Measurements from ENCODE around the gene KIAA1217.

DNA sequence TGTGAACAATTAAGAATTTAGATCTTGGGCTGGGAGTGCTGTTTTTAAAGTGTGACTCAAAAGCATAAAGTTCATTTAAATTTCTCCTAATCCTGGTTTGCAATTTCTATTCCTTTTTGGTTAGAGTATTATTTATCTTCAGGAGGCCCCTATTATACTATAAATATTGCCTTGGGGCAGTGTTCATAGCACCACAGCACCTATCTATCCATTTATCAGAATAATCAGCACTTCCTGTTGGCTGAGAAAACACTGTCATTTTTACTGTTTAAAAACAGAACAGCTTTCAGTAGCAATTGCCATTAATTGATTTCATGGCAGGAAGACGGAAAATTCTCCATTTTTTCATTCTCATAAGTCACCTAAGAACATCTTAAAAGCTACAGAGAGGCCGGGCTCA, 111.4 kb downstream of the KIAA1217 start:
- TF ChIP-seq POLR2AphosphoS5 (IDR thresholded peaks at IDR 0.05; ENCODE audit: low read depth, low read length): no peak
- no peak for TF ChIP-seq ZFX (IDR thresholded peaks at IDR 0.05)
- no peak for TF ChIP-seq JUND (IDR thresholded peaks at IDR 0.05)
- TF ChIP-seq, protein P1, sequence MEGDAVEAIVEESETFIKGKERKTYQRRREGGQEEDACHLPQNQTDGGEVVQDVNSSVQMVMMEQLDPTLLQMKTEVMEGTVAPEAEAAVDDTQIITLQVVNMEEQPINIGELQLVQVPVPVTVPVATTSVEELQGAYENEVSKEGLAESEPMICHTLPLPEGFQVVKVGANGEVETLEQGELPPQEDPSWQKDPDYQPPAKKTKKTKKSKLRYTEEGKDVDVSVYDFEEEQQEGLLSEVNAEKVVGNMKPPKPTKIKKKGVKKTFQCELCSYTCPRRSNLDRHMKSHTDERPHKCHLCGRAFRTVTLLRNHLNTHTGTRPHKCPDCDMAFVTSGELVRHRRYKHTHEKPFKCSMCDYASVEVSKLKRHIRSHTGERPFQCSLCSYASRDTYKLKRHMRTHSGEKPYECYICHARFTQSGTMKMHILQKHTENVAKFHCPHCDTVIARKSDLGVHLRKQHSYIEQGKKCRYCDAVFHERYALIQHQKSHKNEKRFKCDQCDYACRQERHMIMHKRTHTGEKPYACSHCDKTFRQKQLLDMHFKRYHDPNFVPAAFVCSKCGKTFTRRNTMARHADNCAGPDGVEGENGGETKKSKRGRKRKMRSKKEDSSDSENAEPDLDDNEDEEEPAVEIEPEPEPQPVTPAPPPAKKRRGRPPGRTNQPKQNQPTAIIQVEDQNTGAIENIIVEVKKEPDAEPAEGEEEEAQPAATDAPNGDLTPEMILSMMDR (IDR thresholded peaks at IDR 0.05 in 2 of 3, conservative IDR thresholded peaks at IDR 0.05 in 1 of 3; ENCODE audit: borderline replicate concordance in 1 of 3, insufficient read depth in 1 of 3, low read depth in 2 of 3, low read length in 2 of 3): no peak
- TF ChIP-seq, protein P2, sequence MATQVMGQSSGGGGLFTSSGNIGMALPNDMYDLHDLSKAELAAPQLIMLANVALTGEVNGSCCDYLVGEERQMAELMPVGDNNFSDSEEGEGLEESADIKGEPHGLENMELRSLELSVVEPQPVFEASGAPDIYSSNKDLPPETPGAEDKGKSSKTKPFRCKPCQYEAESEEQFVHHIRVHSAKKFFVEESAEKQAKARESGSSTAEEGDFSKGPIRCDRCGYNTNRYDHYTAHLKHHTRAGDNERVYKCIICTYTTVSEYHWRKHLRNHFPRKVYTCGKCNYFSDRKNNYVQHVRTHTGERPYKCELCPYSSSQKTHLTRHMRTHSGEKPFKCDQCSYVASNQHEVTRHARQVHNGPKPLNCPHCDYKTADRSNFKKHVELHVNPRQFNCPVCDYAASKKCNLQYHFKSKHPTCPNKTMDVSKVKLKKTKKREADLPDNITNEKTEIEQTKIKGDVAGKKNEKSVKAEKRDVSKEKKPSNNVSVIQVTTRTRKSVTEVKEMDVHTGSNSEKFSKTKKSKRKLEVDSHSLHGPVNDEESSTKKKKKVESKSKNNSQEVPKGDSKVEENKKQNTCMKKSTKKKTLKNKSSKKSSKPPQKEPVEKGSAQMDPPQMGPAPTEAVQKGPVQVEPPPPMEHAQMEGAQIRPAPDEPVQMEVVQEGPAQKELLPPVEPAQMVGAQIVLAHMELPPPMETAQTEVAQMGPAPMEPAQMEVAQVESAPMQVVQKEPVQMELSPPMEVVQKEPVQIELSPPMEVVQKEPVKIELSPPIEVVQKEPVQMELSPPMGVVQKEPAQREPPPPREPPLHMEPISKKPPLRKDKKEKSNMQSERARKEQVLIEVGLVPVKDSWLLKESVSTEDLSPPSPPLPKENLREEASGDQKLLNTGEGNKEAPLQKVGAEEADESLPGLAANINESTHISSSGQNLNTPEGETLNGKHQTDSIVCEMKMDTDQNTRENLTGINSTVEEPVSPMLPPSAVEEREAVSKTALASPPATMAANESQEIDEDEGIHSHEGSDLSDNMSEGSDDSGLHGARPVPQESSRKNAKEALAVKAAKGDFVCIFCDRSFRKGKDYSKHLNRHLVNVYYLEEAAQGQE (IDR thresholded peaks at IDR 0.05; ENCODE audit: low read depth): no peak
- TF ChIP-seq POLR2A (IDR thresholded peaks at IDR 0.05; ENCODE audit: borderline replicate concordance, extremely low read depth, insufficient read depth, insufficient read length): no peak
- TF ChIP-seq CEBPB (IDR thresholded peaks at IDR 0.05; ENCODE audit: low read depth): no peak
- no peak for TF ChIP-seq CBX3 (IDR thresholded peaks at IDR 0.05; ENCODE audit: low read depth)
- TF ChIP-seq EZH2 (IDR thresholded peaks at IDR 0.05): no peak
- TF ChIP-seq, protein P3, sequence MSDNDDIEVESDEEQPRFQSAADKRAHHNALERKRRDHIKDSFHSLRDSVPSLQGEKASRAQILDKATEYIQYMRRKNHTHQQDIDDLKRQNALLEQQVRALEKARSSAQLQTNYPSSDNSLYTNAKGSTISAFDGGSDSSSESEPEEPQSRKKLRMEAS (IDR thresholded peaks at IDR 0.05): no peak
- TF ChIP-seq, protein P4, sequence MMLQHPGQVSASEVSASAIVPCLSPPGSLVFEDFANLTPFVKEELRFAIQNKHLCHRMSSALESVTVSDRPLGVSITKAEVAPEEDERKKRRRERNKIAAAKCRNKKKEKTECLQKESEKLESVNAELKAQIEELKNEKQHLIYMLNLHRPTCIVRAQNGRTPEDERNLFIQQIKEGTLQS (IDR thresholded peaks at IDR 0.05): no peak
